SU-DHL-6 (cell line): ENCODE results near the gene ATP13A2.

ENCODE experiments used
- EZH2phosphoT487 ChIP-seq: fragments of 200-600 bp; sonication (generic), shearing (Covaris generic); conservative IDR thresholded peaks from 2 replicates; pipeline ENCODE4 v1.6.1; 2018; ENCODE audit warnings: mild to moderate bottlenecking, antibody characterized with exemption, low read length, moderate library complexity, mixed read lengths
- TF ChIP-seq, protein P1 (sequence below): fragments of 200-600 bp; sonication (generic); IDR thresholded peaks from one replicate; pipeline ENCODE4 v1.5.1; 2017; ENCODE audit warnings: antibody characterized with exemption, mild to moderate bottlenecking, low read length, moderate library complexity; ENCODE audit not compliant: insufficient read depth, poor library complexity, severe bottlenecking

DNA sequence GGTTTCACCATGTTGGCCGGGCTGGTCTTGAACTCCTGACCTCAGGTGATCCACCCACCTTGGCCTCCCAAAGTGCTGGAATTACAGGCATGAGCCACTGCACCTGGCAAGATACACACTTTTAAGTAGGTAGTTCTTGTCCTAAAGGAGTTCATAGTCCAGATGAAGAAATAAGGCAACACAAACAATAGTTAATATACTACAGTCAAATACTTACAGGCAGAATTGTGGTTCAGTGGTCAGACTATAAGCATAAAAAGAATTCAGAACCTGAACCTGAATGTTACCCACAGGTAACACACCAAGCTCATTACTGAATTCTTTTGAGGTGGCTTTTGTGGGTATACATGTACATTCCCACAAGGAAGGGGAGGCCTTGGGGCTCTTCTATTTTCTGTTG is 40.3 kb upstream of the ATP13A2 start:
- TF ChIP-seq, protein P1, sequence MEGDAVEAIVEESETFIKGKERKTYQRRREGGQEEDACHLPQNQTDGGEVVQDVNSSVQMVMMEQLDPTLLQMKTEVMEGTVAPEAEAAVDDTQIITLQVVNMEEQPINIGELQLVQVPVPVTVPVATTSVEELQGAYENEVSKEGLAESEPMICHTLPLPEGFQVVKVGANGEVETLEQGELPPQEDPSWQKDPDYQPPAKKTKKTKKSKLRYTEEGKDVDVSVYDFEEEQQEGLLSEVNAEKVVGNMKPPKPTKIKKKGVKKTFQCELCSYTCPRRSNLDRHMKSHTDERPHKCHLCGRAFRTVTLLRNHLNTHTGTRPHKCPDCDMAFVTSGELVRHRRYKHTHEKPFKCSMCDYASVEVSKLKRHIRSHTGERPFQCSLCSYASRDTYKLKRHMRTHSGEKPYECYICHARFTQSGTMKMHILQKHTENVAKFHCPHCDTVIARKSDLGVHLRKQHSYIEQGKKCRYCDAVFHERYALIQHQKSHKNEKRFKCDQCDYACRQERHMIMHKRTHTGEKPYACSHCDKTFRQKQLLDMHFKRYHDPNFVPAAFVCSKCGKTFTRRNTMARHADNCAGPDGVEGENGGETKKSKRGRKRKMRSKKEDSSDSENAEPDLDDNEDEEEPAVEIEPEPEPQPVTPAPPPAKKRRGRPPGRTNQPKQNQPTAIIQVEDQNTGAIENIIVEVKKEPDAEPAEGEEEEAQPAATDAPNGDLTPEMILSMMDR: no peak
- no peak for TF ChIP-seq EZH2phosphoT487
